ENCODE results near the gene BSN.

Gene BSN

DNA sequence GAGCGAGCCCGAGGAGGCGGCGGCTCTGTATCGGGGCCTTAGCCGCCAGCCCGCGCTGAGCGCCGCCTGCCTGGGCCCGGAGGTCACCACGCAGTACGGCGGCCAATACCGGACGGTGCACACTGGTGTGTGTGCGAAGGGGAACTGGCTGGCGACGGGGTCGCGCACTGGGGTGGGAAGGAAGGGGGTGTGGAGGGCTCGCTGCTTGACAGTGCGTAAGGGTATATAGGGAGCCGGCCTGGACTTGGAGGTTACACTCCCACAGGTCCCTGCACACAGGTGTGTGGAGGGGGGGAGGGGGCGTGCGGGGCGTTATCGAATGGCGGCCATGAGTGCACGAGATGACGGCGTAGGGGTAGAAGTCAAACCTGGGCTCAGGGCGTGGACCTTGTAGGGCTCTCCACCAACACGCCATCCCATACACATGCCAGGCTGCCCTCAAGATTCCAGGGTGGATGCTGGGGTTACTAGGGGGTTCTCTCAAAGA, 120.3 kb downstream of the BSN start:
- Histone ChIP-seq H3K36me3 (peaks cover 37 to 39% (median 38%) of the 10 kb centered on the region in 3 donors), H3K27ac (peak overlapping the region; percentile 80 to 84), H3K9me3 (no peaks in the 10 kb centered on the region), H3K4me3 (peak overlapping the region; percentile 63 to 99), H3K4me1 (peaks cover 0 to 20% (median 15%) of the 10 kb centered on the region in 4 donors), H3K27me3 (no peaks in the 10 kb centered on the region)
- TF ChIP-seq, protein P1, sequence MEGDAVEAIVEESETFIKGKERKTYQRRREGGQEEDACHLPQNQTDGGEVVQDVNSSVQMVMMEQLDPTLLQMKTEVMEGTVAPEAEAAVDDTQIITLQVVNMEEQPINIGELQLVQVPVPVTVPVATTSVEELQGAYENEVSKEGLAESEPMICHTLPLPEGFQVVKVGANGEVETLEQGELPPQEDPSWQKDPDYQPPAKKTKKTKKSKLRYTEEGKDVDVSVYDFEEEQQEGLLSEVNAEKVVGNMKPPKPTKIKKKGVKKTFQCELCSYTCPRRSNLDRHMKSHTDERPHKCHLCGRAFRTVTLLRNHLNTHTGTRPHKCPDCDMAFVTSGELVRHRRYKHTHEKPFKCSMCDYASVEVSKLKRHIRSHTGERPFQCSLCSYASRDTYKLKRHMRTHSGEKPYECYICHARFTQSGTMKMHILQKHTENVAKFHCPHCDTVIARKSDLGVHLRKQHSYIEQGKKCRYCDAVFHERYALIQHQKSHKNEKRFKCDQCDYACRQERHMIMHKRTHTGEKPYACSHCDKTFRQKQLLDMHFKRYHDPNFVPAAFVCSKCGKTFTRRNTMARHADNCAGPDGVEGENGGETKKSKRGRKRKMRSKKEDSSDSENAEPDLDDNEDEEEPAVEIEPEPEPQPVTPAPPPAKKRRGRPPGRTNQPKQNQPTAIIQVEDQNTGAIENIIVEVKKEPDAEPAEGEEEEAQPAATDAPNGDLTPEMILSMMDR (IDR thresholded peaks at IDR 0.05) = no peak
- intact Hi-C loops (cut with DNase I; ENCODE audit: low total_unique reads) = no loop called here
- peak in 1 of 2 donors; percentile 40 for DNase-seq

DNA sequence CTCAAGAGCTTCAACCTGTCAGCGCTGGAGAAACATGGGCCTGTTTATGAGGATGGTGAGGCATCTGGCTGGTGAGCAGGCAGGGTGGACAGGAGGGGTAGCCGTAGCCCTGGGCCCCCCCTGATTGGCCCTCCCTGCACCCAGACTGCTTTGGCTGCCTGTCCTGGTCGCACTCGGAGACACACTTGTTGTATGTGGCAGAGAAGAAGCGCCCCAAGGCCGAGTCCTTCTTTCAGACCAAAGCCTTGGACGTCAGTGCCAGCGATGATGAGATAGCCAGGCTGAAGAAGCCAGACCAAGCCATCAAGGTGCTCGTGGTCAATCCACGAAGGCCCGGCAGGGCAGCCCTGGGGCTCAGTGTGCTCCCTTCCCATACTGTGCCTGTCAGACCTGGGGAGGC, 121.6 kb downstream of the BSN start:
- TF ChIP-seq, protein P1 (IDR thresholded peaks at IDR 0.05) = no peak
- intact Hi-C loops (cut with DNase I; ENCODE audit: low total_unique reads) = no loop called here
- no peak overlapping the region for H3K4me3 ChIP-seq
- peaks cover 49 to 52% (median 51%) of the 10 kb centered on the region in 3 donors for H3K36me3 ChIP-seq
- DNase-seq = no peak
- H3K27ac ChIP-seq = no peak overlapping the region
- H3K4me1 ChIP-seq = peaks cover 0 to 20% (median 15%) of the 10 kb centered on the region in 4 donors
- no peaks in the 10 kb centered on the region for H3K9me3 ChIP-seq
- H3K27me3 ChIP-seq = no peaks in the 10 kb centered on the region

- Histone ChIP-seq H3K27ac (no peak overlapping the region), H3K36me3 (peaks cover 75 to 92% (median 83%) of the 10 kb centered on the region in 3 donors), H3K9me3 (no peaks in the 10 kb centered on the region), H3K4me3 (no peak overlapping the region), H3K27me3 (no peaks in the 10 kb centered on the region), H3K4me1 (peaks cover 0 to 3% (median 0%) of the 10 kb centered on the region in 4 donors)
- TF ChIP-seq, protein P1 (IDR thresholded peaks at IDR 0.05) = no peak
- intact Hi-C loops (cut with DNase I; ENCODE audit: low total_unique reads) = no loop called here
- DNase-seq = no peak
Measured at GRCh38 chr3:49680493-49681231, 126.4 kb downstream of the BSN start.

DNA sequence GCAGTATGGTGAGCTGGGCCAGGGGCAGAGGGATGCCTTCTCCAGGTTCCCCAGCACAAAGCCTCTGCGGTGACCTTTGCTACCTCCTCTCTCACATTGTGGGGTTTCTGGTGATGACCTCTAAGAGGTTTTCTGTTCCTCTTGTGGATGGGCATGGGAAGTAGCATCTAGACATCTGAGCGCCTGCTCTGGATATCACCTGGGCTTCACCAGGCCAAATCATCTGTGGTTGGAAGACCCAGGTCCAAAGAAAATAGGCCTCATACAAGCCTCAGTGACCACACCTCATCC, 126.9 kb downstream of the BSN start:
- DNase-seq = no peak
- intact Hi-C loops (cut with DNase I; ENCODE audit: low total_unique reads) = no loop called here

DNA sequence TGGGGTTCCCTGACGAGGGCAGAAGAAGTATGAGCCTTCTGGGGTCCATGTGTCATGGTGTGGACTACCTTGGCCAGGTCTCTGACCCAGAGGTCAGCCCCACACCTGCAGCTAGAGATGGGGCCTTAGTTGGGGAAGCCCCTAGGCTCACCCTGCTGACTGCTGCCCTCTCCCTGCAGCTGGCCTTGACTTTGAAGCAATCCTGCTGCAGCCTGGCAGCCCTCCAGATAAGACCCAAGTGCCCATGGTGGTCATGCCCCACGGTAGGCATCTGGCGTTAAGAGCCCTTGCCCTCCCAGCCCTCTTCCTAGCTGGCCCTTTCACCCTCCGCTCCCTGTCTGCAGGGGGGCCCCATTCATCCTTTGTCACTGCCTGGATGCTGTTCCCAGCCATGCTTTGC, 127.3 kb downstream of the BSN start:
- TF ChIP-seq, protein P1 (IDR thresholded peaks at IDR 0.05) = no peak
- H3K27me3 ChIP-seq = no peaks in the 10 kb centered on the region
- no peak for DNase-seq
- intact Hi-C loops (cut with DNase I; ENCODE audit: low total_unique reads) = no loop called here
- H3K27ac ChIP-seq = no peak overlapping the region
- peaks cover 67 to 83% (median 75%) of the 10 kb centered on the region in 3 donors for H3K36me3 ChIP-seq
- peaks cover 0 to 9% (median 4%) of the 10 kb centered on the region in 4 donors for H3K4me1 ChIP-seq
- no peak overlapping the region for H3K4me3 ChIP-seq
- H3K9me3 ChIP-seq = no peaks in the 10 kb centered on the region

More for the DNA sequence above, 126.9 kb downstream of the BSN start:
- H3K27me3 ChIP-seq = no peaks in the 10 kb centered on the region
- H3K36me3 ChIP-seq = peaks cover 71 to 87% (median 79%) of the 10 kb centered on the region in 3 donors
- TF ChIP-seq, protein P1 (IDR thresholded peaks at IDR 0.05) = no peak
- peaks cover 0 to 6% (median 2%) of the 10 kb centered on the region in 4 donors for H3K4me1 ChIP-seq
- H3K4me3 ChIP-seq = no peak overlapping the region
- H3K9me3 ChIP-seq = no peaks in the 10 kb centered on the region
- H3K27ac ChIP-seq = no peak overlapping the region

All from tibial artery (tissue), 4 donors.